Measurements from ENCODE around the gene STK32B.

STK32B gene

DNA sequence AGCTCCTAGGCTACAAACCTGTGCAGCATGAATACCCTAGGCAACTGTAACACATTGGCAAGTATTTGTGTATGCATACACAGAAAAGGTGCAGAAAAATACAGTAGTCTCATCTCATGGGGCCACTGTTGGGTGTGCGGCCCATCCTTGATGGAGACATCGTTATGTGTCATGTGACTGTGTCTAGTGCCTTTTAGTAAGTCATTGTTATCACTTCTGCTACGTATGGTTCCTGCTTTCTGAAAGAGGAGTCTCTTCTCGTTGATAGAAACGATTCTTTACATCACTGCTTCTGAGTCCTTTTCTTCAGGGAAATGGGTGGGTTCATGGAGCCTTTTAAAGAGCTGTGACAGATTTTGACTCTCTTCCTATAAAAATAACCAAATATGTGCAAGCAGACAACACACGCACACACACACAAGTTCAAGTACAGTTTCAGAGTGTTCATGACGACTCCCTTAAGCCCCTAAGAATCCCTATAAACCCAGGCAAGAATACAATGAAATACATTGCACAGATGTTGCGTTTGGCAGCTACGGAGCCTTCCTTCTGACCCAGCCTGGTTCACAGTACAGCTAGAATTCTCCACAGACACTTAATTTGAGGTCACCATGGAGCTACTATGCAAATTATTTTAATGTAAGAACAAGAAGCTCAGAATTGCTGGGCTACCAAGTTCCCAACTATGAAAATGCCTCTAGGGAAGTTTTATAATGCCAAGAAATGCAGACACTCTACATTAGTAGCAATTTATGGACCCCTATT is 10.2 kb upstream of the STK32B start:
- TF ChIP-seq, protein P1, sequence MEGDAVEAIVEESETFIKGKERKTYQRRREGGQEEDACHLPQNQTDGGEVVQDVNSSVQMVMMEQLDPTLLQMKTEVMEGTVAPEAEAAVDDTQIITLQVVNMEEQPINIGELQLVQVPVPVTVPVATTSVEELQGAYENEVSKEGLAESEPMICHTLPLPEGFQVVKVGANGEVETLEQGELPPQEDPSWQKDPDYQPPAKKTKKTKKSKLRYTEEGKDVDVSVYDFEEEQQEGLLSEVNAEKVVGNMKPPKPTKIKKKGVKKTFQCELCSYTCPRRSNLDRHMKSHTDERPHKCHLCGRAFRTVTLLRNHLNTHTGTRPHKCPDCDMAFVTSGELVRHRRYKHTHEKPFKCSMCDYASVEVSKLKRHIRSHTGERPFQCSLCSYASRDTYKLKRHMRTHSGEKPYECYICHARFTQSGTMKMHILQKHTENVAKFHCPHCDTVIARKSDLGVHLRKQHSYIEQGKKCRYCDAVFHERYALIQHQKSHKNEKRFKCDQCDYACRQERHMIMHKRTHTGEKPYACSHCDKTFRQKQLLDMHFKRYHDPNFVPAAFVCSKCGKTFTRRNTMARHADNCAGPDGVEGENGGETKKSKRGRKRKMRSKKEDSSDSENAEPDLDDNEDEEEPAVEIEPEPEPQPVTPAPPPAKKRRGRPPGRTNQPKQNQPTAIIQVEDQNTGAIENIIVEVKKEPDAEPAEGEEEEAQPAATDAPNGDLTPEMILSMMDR (conservative IDR thresholded peaks at IDR 0.05): no peak
- H3K27ac ChIP-seq: peak overlapping the region; percentile 27; the same call in 1 of the 2 replicates

DNA sequence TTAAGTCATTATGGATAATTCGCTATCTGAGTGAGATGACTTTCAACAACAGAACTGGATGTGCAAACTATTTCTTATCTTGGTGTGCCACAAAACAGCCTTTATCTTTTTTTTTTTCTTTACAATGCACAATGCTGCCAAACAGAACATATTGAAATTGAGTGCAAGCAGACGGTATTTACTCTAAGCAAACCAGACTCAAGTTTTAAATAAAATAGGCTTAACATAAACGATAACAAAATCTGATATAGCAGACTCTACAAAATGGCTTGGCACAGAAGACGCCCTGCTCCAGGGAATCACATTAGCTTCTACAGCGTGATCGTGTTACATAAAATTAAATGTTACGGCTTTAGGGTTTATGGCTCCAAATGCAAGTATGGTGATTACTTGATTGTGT is 9.6 kb upstream of the STK32B start:
- peak overlapping the region; percentile 27; the same call in 1 of the 2 replicates for H3K27ac ChIP-seq
- TF ChIP-seq, protein P1 (conservative IDR thresholded peaks at IDR 0.05): no peak

DNA sequence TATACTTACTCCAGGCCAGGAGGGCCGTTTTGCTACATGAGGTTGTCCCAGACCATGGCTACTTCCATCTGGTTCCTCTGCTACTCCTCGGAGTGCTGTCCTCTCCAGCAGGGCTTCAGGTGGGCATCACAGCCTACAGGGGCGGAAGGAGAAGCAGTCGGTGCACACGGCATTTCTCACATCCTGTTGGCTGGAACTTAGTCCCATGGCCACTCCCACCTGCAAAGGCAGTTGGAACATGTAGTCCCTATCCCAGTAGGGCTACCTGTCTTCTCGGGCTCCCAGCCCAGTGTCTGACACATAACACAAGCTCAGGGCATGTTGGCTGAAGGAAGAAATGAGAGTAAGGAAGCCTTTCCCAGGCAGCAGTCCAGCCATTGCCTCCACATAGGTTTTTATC is 7.7 kb upstream of the STK32B start:
- no peak overlapping the region for H3K27ac ChIP-seq
- TF ChIP-seq, protein P1 (conservative IDR thresholded peaks at IDR 0.05): no peak

DNA sequence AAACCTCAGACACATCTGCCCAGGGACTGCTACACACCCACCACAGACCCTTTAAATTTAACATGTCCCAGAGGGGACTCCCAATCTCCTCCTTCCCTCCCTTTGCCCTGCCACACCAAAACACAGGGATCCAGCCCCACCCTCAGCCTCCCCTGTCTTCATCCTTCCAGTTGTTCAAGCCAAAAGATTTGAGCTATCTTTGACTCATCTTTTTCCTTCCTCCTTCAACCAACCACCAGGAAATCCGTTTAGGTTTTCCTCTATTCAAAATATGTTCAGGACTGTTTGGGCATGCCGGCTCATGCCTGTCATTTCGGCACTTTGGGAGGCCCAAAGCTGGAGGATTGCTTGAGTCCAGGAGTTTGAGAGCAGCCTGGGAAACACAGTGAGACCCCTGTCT is 6.9 kb upstream of the STK32B start:
- no peak overlapping the region for H3K27ac ChIP-seq
- TF ChIP-seq, protein P1 (conservative IDR thresholded peaks at IDR 0.05): no peak

- TF ChIP-seq, protein P1 (conservative IDR thresholded peaks at IDR 0.05): no peak
- no peak overlapping the region for H3K27ac ChIP-seq
These were observed 6.2 kb upstream of the STK32B start for GRCh38 chr4:5045097-5045496.

- H3K27ac ChIP-seq: no peak overlapping the region
- TF ChIP-seq, protein P1 (conservative IDR thresholded peaks at IDR 0.05): no peak
These were observed 2.6 kb upstream of the STK32B start for GRCh38 chr4:5048721-5049120.

DNA sequence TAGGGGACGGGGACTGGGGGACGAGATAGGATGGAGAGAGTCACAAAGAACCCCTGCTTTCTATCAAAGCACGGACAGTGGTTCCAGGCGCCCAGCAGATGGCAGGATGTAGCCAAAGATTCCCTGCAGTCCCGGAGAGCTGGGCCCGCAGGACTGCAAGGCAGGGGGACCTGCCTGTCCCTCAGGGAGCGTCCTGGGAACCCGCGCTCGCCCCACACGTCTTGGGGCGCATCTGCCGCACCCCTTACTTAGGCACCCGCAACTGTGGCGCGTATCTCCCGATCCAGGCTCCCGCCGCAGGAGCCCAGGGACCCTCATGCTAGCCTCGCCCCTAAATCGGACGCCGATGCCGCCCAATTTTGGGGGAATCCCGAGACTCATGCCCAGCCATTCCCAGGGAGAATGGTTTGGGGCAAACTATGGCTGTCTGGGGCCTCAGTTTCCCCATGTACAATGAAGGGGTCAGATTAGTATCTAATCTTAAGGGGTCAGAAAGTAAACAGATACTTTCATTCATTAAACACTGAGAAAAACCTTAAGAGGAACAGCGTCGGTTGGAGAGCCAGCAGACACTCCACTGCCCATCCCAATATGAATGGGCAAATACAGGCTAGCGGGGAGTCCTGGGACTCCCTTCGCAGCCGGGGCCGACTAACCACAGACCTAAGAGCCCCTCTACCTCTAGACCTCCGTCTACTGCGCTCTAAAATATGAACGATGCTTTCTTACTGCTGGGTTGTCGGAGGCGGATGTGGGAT is 581 bp upstream of the STK32B start:
- TF ChIP-seq, protein P1 (conservative IDR thresholded peaks at IDR 0.05): peak; percentile 84

More for the DNA sequence above, 581 bp upstream of the STK32B start:
- H3K27ac ChIP-seq: peak overlapping the region; percentile 30; the same call in 1 of the 2 replicates
